HepG2 (cell line): ENCODE data around the gene PPP1R12C. TPM values are rescaled to one million over a fixed set of nuclear protein-coding genes. Genes with fewer than 3 reads are reported as not detected.

Experiments
- BCL6 ChIP-seq: IDR thresholded peaks from 2 replicates; pipeline ENCODE4 v1.6.1; 2016; ENCODE audit warnings: missing genetic modification reagents, missing compliant biosample characterization
- CREM ChIP-seq, 2 experiments: sonication (generic) in 1 of 2; formaldehyde crosslinking in 1 of 2; IDR thresholded peaks; 2 replicates each; pipeline versions ENCODE4 v1.4.0 to v1.6.1; 2016 to 2020; ENCODE audit warnings: antibody characterized with exemption in 1 of 2, mild to moderate bottlenecking in 1 of 2, missing genetic modification reagents in 1 of 2
- E2F1 ChIP-seq: sonication (generic); formaldehyde crosslinking; IDR thresholded peaks from 2 replicates; pipeline ENCODE4 v1.5.0; 2020; ENCODE audit warnings: missing genetic modification reagents
- GATA4 ChIP-seq: sonication (generic); IDR thresholded peaks from 2 replicates; pipeline ENCODE4 v1.6.1; 2016; ENCODE audit warnings: antibody characterized with exemption, low read depth, borderline replicate concordance
- HNRNPUL1 ChIP-seq: fragments of 200-400 bp; formaldehyde crosslinking; IDR thresholded peaks from 2 replicates; pipeline ENCODE4 v1.6.1; 2017; ENCODE audit warnings: low read depth, mild to moderate bottlenecking, low read length, moderate library complexity
- HOXA3 ChIP-seq: sonication (generic); formaldehyde crosslinking; IDR thresholded peaks from 2 replicates; pipeline ENCODE4 v1.5.0; 2020; ENCODE audit warnings: missing genetic modification reagents
- HOXA5 ChIP-seq: sonication (generic); formaldehyde crosslinking; IDR thresholded peaks from 2 replicates; pipeline ENCODE4 v1.4.0; 2020; ENCODE audit warnings: missing genetic modification reagents
- ZBTB38 ChIP-seq: sonication (generic); formaldehyde crosslinking; IDR thresholded peaks from 2 replicates; pipeline ENCODE4 v1.5.1; 2020; ENCODE audit warnings: mild to moderate bottlenecking, missing genetic modification reagents
- ZC3H4 ChIP-seq: sonication (generic); formaldehyde crosslinking; IDR thresholded peaks from 2 replicates; pipeline ENCODE4 v1.4.0; 2020; ENCODE audit warnings: missing genetic modification reagents, borderline replicate concordance
- ZNF383 ChIP-seq: sonication (generic); formaldehyde crosslinking; IDR thresholded peaks from 2 replicates; pipeline ENCODE4 v1.4.0; 2020; ENCODE audit warnings: missing genetic modification reagents, mild to moderate bottlenecking, borderline replicate concordance
- ZNF646 ChIP-seq: sonication (generic); formaldehyde crosslinking; IDR thresholded peaks from 2 replicates; pipeline ENCODE4 v1.9.0; 2021; ENCODE audit warnings: mild to moderate bottlenecking, missing genetic modification reagents
- polyA plus RNA-seq, 8 experiments: library from polyadenylated mRNA; depleted of rRNA in 3 of 8; stranded (reverse) in 7 of 8; unstranded in 1 of 8; fragments of >200 nt; fragmentation: Illumina TruSeq in 4 of 8; extraction: Trizol in 4 of 8; gene quantifications; 2 replicates each; pipeline versions ENCODE4 v1.2.1 to v1.2.3, GENCODE V29; 2011 to 2016; ENCODE audit warnings: low read depth in 4 of 8, missing spikeins in 1 of 8, mixed read lengths in 1 of 8; ENCODE audit not compliant: insufficient read depth in 1 of 8
- total RNA-seq, 5 experiments: library from RNA; depleted of rRNA; stranded (reverse); fragments of >200 nt; fragmentation: Illumina TruSeq; extraction: Trizol; gene quantifications; 2 replicates each; pipeline ENCODE4 v1.2.3, GENCODE V29; 2016; ENCODE audit warnings: low read depth in 1 of 5
- TF ChIP-seq, protein P1 (sequence below): sonication (generic); formaldehyde crosslinking; IDR thresholded peaks from 2 replicates; pipeline ENCODE4 v1.4.0; 2020; ENCODE audit warnings: missing genetic modification reagents
- TF ChIP-seq, protein P2 (sequence below): sonication (generic); formaldehyde crosslinking; IDR thresholded peaks from 2 replicates; pipeline ENCODE4 v1.4.0; 2020; ENCODE audit warnings: missing genetic modification reagents, borderline replicate concordance
- TF ChIP-seq, protein P3 (sequence below): sonication (generic); formaldehyde crosslinking; conservative IDR thresholded peaks from 2 replicates; pipeline ENCODE4 v1.8.0; 2022; ENCODE audit warnings: low read depth, missing genetic modification reagents

The PPP1R12C gene
- total and polyA plus RNA-seq, 2 of the 13 experiments (the other 11 are each of a cell fraction or from before 2014, with no cell fraction given), result 29.7 to 30.3 TPM

GRCh38 chr19:55165952-55166529 is 48.6 kb upstream of the PPP1R12C start (continued):
- TF ChIP-seq, protein P1, sequence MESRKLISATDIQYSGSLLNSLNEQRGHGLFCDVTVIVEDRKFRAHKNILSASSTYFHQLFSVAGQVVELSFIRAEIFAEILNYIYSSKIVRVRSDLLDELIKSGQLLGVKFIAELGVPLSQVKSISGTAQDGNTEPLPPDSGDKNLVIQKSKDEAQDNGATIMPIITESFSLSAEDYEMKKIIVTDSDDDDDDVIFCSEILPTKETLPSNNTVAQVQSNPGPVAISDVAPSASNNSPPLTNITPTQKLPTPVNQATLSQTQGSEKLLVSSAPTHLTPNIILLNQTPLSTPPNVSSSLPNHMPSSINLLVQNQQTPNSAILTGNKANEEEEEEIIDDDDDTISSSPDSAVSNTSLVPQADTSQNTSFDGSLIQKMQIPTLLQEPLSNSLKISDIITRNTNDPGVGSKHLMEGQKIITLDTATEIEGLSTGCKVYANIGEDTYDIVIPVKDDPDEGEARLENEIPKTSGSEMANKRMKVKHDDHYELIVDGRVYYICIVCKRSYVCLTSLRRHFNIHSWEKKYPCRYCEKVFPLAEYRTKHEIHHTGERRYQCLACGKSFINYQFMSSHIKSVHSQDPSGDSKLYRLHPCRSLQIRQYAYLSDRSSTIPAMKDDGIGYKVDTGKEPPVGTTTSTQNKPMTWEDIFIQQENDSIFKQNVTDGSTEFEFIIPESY, result peak; percentile 6; the same call in 1 of the 2 replicates
- TF ChIP-seq E2F1, result no peak
- TF ChIP-seq ZNF383 (CRISPR knock-in tag), result no peak
- no peak for TF ChIP-seq HNRNPUL1
- TF ChIP-seq, protein P2, sequence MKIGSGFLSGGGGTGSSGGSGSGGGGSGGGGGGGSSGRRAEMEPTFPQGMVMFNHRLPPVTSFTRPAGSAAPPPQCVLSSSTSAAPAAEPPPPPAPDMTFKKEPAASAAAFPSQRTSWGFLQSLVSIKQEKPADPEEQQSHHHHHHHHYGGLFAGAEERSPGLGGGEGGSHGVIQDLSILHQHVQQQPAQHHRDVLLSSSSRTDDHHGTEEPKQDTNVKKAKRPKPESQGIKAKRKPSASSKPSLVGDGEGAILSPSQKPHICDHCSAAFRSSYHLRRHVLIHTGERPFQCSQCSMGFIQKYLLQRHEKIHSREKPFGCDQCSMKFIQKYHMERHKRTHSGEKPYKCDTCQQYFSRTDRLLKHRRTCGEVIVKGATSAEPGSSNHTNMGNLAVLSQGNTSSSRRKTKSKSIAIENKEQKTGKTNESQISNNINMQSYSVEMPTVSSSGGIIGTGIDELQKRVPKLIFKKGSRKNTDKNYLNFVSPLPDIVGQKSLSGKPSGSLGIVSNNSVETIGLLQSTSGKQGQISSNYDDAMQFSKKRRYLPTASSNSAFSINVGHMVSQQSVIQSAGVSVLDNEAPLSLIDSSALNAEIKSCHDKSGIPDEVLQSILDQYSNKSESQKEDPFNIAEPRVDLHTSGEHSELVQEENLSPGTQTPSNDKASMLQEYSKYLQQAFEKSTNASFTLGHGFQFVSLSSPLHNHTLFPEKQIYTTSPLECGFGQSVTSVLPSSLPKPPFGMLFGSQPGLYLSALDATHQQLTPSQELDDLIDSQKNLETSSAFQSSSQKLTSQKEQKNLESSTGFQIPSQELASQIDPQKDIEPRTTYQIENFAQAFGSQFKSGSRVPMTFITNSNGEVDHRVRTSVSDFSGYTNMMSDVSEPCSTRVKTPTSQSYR (CRISPR knock-in tag), result no peak
- TF ChIP-seq GATA4, result no peak
- TF ChIP-seq, protein P3, sequence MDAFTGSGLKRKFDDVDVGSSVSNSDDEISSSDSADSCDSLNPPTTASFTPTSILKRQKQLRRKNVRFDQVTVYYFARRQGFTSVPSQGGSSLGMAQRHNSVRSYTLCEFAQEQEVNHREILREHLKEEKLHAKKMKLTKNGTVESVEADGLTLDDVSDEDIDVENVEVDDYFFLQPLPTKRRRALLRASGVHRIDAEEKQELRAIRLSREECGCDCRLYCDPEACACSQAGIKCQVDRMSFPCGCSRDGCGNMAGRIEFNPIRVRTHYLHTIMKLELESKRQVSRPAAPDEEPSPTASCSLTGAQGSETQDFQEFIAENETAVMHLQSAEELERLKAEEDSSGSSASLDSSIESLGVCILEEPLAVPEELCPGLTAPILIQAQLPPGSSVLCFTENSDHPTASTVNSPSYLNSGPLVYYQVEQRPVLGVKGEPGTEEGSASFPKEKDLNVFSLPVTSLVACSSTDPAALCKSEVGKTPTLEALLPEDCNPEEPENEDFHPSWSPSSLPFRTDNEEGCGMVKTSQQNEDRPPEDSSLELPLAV (CRISPR knock-in tag), result no peak
- TF ChIP-seq ZNF646, result no peak
- peak; percentile 49; the same call in 1 of the 2 replicates for TF ChIP-seq ZBTB38
- peak; percentile 51; the same call in 1 of the 2 replicates for TF ChIP-seq HOXA3
- TF ChIP-seq HOXA5, result no peak
- TF ChIP-seq CREM (IDR thresholded peaks at IDR 0.05), result peak; percentile 77; the same call in 1 of the 2 replicates
- TF ChIP-seq CREM (CRISPR knock-in tag; IDR thresholded peaks at IDR 0.05), result no peak
- TF ChIP-seq ZC3H4, result no peak
- TF ChIP-seq BCL6 (CRISPR knock-in tag), result peak; percentile 20; the same call in 1 of the 2 replicates
